ENCODE results near the gene PAM16.

Gene PAM16

DNA sequence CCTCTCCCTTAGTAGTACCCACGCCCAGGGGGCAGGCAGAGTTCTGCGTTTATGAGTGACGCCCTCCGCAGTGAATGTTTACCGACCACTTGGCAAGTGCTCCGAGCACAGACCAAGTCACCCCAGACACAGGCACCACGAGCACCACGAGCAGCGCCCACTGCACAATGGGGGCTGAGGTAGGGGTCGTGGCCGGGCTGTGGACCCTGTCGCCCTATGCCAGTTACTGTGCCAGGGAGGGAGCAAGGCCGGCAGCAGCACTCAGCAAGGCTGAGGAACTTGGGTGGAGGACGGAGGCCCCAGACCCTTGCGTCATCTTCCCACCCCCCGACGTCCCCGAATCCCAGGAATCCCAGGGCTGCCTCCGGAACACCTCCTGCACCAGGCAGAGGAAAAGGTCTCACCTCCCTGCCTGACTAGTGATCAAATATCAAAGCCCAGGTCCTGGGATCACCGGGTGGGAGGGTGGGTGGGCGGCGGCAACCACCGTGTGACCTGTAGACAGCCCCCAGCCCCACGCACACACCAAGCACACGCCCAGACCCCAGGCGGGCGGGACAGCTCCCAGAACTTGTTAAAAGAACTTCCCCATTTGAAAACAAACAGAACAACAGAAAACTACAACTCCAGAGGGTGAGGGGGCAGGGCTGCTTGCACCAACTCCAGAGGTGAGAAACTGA lies 25.9 kb upstream of the PAM16 start:
- peaks cover 21% of the 10 kb centered on the region for H3K4me1 ChIP-seq (ENCODE audit: control insufficient read depth, insufficient read depth, low read length)
- no peaks in the 10 kb centered on the region for H3K9me3 ChIP-seq (ENCODE audit: control insufficient read depth, insufficient read depth, low read depth, low read length)
- H3K36me3 ChIP-seq (ENCODE audit: control insufficient read depth in 2 of 2, insufficient read depth in 1 of 2, low read length in 2 of 2), result peaks cover 0 to 12% of the 10 kb centered on the region in 2 experiments; a peak in 1 of 3 replicates
- H3K4me3 ChIP-seq (ENCODE audit: low read depth, low read length), result no peak overlapping the region
- POLR2A ChIA-PET, result no interaction called here
- H3K27ac ChIP-seq (ENCODE audit: extremely low read depth, low read depth, low read length), result no peak overlapping the region
- TF ChIP-seq, protein P1, sequence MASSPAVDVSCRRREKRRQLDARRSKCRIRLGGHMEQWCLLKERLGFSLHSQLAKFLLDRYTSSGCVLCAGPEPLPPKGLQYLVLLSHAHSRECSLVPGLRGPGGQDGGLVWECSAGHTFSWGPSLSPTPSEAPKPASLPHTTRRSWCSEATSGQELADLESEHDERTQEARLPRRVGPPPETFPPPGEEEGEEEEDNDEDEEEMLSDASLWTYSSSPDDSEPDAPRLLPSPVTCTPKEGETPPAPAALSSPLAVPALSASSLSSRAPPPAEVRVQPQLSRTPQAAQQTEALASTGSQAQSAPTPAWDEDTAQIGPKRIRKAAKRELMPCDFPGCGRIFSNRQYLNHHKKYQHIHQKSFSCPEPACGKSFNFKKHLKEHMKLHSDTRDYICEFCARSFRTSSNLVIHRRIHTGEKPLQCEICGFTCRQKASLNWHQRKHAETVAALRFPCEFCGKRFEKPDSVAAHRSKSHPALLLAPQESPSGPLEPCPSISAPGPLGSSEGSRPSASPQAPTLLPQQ (tag by site-specific recombination; IDR thresholded peaks at IDR 0.05), result no peak
- TF ChIP-seq KLF1 (tag by site-specific recombination; IDR thresholded peaks at IDR 0.05), result peak; percentile 61; the same call in 1 of the 2 replicates
- no peak for TF ChIP-seq ZNF514 (tag by site-specific recombination; IDR thresholded peaks at IDR 0.05)
- no peak for TF ChIP-seq ZNF707 (tag by site-specific recombination; IDR thresholded peaks at IDR 0.05)
- no peak for TF ChIP-seq ZBTB1 (tag by site-specific recombination; IDR thresholded peaks at IDR 0.05)
- no peak for TF ChIP-seq RBAK (tag by site-specific recombination; IDR thresholded peaks at IDR 0.05)
- TF ChIP-seq MZF1 (tag by site-specific recombination; IDR thresholded peaks at IDR 0.05; ENCODE audit: borderline replicate concordance), result no peak
- TF ChIP-seq, protein P2, sequence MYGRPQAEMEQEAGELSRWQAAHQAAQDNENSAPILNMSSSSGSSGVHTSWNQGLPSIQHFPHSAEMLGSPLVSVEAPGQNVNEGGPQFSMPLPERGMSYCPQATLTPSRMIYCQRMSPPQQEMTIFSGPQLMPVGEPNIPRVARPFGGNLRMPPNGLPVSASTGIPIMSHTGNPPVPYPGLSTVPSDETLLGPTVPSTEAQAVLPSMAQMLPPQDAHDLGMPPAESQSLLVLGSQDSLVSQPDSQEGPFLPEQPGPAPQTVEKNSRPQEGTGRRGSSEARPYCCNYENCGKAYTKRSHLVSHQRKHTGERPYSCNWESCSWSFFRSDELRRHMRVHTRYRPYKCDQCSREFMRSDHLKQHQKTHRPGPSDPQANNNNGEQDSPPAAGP (tag by site-specific recombination; IDR thresholded peaks at IDR 0.05), result 0 out of 2 replicates have a peak, but pooled peaks have one; percentile 3
- TF ChIP-seq ZFHX2 (tag by site-specific recombination; conservative IDR thresholded peaks at IDR 0.05), result peak; percentile 59
- no peak for TF ChIP-seq ZNF626 (tag by site-specific recombination; IDR thresholded peaks at IDR 0.05)
- TF ChIP-seq ZNF311 (tag by site-specific recombination; IDR thresholded peaks at IDR 0.05; ENCODE audit: borderline replicate concordance), result no peak
- TF ChIP-seq ZNF501 (tag by site-specific recombination; IDR thresholded peaks at IDR 0.05), result no peak
- TF ChIP-seq YY2 (tag by site-specific recombination; IDR thresholded peaks at IDR 0.05), result no peak
- TF ChIP-seq SP3 (tag by site-specific recombination; IDR thresholded peaks at IDR 0.05), result no peak
- TF ChIP-seq ZNF394 (tag by site-specific recombination; IDR thresholded peaks at IDR 0.05; ENCODE audit: borderline replicate concordance), result no peak
- peak; percentile 32 for TF ChIP-seq EGR2 (tag by site-specific recombination; IDR thresholded peaks at IDR 0.05; ENCODE audit: low read depth)
- no peak for TF ChIP-seq ZNF791 (tag by site-specific recombination; IDR thresholded peaks at IDR 0.05)
- no peak for TF ChIP-seq KLF10 (tag by site-specific recombination; IDR thresholded peaks at IDR 0.05)
- no peak for TF ChIP-seq GLI2 (tag by site-specific recombination; IDR thresholded peaks at IDR 0.05; ENCODE audit: borderline replicate concordance, low read depth)
- CTCF ChIA-PET, result interaction anchor here (0.7 to 1.6 kb wide), 4 partner anchors 9 to 26 kb away, joined by 3 to 5 read pairs (median 4); no protein-coding TSS in a partner anchor

DNA sequence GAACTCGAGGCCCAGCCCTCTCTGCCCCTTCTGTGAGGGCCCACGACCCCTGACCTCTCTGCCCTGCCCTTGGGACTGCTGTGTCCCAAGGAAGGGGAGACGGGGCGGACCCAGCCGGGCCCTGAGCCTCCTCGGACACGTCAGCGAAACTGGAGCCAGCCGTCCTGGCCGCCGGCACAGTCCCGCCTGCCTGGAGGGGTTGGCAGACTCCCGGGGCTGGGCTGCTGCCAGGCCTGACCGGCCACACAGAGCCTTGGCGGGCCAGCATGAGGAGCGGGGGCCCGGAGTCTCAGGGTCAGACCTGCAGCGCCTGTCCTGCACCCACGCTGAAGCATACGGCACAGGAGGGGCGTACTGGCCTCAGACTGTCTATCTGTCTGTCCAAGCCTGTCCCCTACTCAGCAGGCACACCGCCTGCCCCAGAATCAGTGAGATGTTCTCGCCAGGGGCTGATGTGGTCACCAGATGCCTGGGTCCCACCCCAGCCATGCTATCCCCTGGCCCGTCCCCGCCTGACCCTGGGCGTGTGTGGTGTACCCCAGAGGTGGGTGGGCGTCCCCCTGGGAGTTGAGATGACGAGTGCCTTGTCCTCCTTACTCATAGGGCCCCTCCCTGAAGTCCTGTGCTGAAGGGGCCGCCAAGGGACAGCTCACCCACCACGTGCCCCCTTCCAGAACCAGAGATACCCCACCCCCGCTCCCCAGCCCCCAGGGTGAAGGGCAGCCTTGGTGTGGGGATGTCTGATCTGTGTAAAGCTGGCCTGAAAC lies 25.2 kb upstream of the PAM16 start:
- no peak overlapping the region for H3K27ac ChIP-seq (ENCODE audit: extremely low read depth, low read depth, low read length)
- H3K4me3 ChIP-seq (ENCODE audit: low read depth, low read length), result no peak overlapping the region
- H3K4me1 ChIP-seq (ENCODE audit: control insufficient read depth, insufficient read depth, low read length), result peaks cover 21% of the 10 kb centered on the region
- TF ChIP-seq ZNF174 (tag by site-specific recombination; IDR thresholded peaks at IDR 0.05) (no peak), SCRT1 (tag by site-specific recombination; IDR thresholded peaks at IDR 0.05; ENCODE audit: borderline replicate concordance) (no peak), KLF1 (tag by site-specific recombination; IDR thresholded peaks at IDR 0.05) (peak; percentile 73), ZFP69B (tag by site-specific recombination; IDR thresholded peaks at IDR 0.05) (no peak)
- TF ChIP-seq, protein P3, sequence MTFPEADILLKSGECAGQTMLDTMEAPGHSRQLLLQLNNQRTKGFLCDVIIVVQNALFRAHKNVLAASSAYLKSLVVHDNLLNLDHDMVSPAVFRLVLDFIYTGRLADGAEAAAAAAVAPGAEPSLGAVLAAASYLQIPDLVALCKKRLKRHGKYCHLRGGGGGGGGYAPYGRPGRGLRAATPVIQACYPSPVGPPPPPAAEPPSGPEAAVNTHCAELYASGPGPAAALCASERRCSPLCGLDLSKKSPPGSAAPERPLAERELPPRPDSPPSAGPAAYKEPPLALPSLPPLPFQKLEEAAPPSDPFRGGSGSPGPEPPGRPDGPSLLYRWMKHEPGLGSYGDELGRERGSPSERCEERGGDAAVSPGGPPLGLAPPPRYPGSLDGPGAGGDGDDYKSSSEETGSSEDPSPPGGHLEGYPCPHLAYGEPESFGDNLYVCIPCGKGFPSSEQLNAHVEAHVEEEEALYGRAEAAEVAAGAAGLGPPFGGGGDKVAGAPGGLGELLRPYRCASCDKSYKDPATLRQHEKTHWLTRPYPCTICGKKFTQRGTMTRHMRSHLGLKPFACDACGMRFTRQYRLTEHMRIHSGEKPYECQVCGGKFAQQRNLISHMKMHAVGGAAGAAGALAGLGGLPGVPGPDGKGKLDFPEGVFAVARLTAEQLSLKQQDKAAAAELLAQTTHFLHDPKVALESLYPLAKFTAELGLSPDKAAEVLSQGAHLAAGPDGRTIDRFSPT (tag by site-specific recombination; IDR thresholded peaks at IDR 0.05), result 0 out of 2 replicates have a peak, but pooled peaks have one; percentile 19
- TF ChIP-seq, protein P4, sequence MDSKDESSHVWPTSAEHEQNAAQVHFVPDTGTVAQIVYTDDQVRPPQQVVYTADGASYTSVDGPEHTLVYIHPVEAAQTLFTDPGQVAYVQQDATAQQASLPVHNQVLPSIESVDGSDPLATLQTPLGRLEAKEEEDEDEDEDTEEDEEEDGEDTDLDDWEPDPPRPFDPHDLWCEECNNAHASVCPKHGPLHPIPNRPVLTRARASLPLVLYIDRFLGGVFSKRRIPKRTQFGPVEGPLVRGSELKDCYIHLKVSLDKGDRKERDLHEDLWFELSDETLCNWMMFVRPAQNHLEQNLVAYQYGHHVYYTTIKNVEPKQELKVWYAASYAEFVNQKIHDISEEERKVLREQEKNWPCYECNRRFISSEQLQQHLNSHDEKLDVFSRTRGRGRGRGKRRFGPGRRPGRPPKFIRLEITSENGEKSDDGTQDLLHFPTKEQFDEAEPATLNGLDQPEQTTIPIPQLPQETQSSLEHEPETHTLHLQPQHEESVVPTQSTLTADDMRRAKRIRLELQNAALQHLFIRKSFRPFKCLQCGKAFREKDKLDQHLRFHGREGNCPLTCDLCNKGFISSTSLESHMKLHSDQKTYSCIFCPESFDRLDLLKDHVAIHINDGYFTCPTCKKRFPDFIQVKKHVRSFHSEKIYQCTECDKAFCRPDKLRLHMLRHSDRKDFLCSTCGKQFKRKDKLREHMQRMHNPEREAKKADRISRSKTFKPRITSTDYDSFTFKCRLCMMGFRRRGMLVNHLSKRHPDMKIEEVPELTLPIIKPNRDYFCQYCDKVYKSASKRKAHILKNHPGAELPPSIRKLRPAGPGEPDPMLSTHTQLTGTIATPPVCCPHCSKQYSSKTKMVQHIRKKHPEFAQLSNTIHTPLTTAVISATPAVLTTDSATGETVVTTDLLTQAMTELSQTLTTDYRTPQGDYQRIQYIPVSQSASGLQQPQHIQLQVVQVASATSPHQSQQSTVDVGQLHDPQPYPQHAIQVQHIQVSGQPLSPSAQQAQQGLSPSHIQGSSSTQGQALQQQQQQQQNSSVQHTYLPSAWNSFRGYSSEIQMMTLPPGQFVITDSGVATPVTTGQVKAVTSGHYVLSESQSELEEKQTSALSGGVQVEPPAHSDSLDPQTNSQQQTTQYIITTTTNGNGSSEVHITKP (tag by site-specific recombination; IDR thresholded peaks at IDR 0.05), result no peak
- peaks cover 0 to 9% of the 10 kb centered on the region in 2 experiments; a peak in 1 of 3 replicates for H3K36me3 ChIP-seq (ENCODE audit: control insufficient read depth in 2 of 2, insufficient read depth in 1 of 2, low read length in 2 of 2)
- ChIA-PET POLR2A (no interaction called here), CTCF (interaction anchor here (0.7 to 1.6 kb wide), 2 partner anchors 14 to 17 kb away, joined by 3 to 4 read pairs; no protein-coding TSS in a partner anchor)
- no peaks in the 10 kb centered on the region for H3K9me3 ChIP-seq (ENCODE audit: control insufficient read depth, insufficient read depth, low read depth, low read length)
